GM23248 (cell line): ENCODE measurements around the gene USP32.

ENCODE experiments used
- EZH2 ChIP-seq: fragments of 200-600 bp; sonication (generic); IDR thresholded peaks from 2 replicates; pipeline ENCODE4 v1.6.1; 2018; ENCODE audit warnings: antibody characterized with exemption, mild to moderate bottlenecking; ENCODE audit not compliant: insufficient read depth, poor library complexity, severe bottlenecking
- EZH2phosphoT487 ChIP-seq: fragments of 200-600 bp; sonication (generic); IDR thresholded peaks from 2 replicates; pipeline ENCODE4 v1.6.1; 2018; ENCODE audit warnings: antibody characterized with exemption, moderate library complexity, mild to moderate bottlenecking, low read depth; ENCODE audit not compliant: insufficient read depth

GRCh38 chr17:60280673-60281072 lies 111.3 kb downstream of the USP32 start:
- no peak for TF ChIP-seq EZH2
- no peak for TF ChIP-seq EZH2phosphoT487
